Neuronal stem cell (in vitro differentiated cells): ENCODE data around the gene UBE2L3.
A peak's percentile ranks its signal among the peaks of the same experiment; 100 is the strongest.
"Not testable (repeated sequence)": the region's sequence is repeated elsewhere in the genome, so short reads cannot be mapped to it uniquely, and the experiment has no call there.

Experiments
- DNase-seq: peaks from one replicate; pipeline ENCODE4 v3.0.0-alpha.2; 2013; ENCODE audit warnings: low spot score
- H2AFZ ChIP-seq: one replicate; pipeline ENCODE4 v1.6.1; 2013; ENCODE audit warnings: mild to moderate bottlenecking, low read length, inconsistent platforms
- H2AK5ac ChIP-seq: 2 replicates; pipeline ENCODE4 v1.6.1; 2013; ENCODE audit warnings: low read depth, mild to moderate bottlenecking, inconsistent platforms, low read length, moderate library complexity, mixed read lengths
- H2BK120ac ChIP-seq: 2 replicates; pipeline ENCODE4 v1.6.1; 2013; ENCODE audit warnings: low read depth, mild to moderate bottlenecking, inconsistent platforms, low read length, moderate library complexity, mixed read lengths
- H2BK12ac ChIP-seq: one replicate; pipeline ENCODE4 v1.6.1; 2013; ENCODE audit warnings: low read length, inconsistent platforms
- H2BK15ac ChIP-seq: 2 replicates; pipeline ENCODE4 v1.6.1; 2013; ENCODE audit warnings: mild to moderate bottlenecking, low read length, inconsistent platforms, mixed read lengths
- H2BK5ac ChIP-seq: one replicate; pipeline ENCODE4 v1.6.1; 2013; ENCODE audit warnings: inconsistent platforms, mild to moderate bottlenecking, low read length, moderate library complexity
- H3K14ac ChIP-seq: one replicate; pipeline ENCODE4 v1.6.1; 2013; ENCODE audit warnings: low read length, inconsistent platforms
- H3K18ac ChIP-seq: 2 replicates; pipeline ENCODE4 v1.6.1; 2013; ENCODE audit warnings: low read length, inconsistent platforms
- H3K23ac ChIP-seq: 2 replicates; pipeline ENCODE4 v1.6.1; 2013; ENCODE audit warnings: low read depth, mild to moderate bottlenecking, mixed read lengths, low read length, inconsistent platforms; ENCODE audit not compliant: poor library complexity
- H3K27ac ChIP-seq: replicated peaks from 3 replicates; pipeline ENCODE4 v1.5.1; 2013; ENCODE audit warnings: low read length, inconsistent platforms
- H3K27me3 ChIP-seq, 3 experiments: 2 replicates each; pipeline ENCODE4 v1.6.1; 2013; ENCODE audit warnings: low read length in 3 of 3, mild to moderate bottlenecking in 2 of 3, inconsistent platforms in 1 of 3, low read depth in 1 of 3, mixed read lengths in 1 of 3, moderate library complexity in 1 of 3; ENCODE audit not compliant: control insufficient read depth in 3 of 3, insufficient read depth in 3 of 3
- H3K36me3 ChIP-seq, 2 donors: replicated peaks in 1 of 2; 2 replicates each; pipeline ENCODE4 v1.6.1; 2013; ENCODE audit warnings: low read length in 2 of 2; ENCODE audit not compliant: control insufficient read depth in 2 of 2, insufficient read depth in 2 of 2
- H3K4ac ChIP-seq: 2 replicates; pipeline ENCODE4 v1.6.1; 2013; ENCODE audit warnings: inconsistent platforms, mild to moderate bottlenecking, low read length, moderate library complexity
- H3K4me1 ChIP-seq, 2 donors: 1 replicate in 1 of 2; 2 replicates in 1 of 2; pipeline ENCODE4 v1.6.1; 2013; ENCODE audit warnings: low read length in 2 of 2, low read depth in 1 of 2; ENCODE audit not compliant: control insufficient read depth in 2 of 2, insufficient read depth in 1 of 2
- H3K4me2 ChIP-seq: one replicate; pipeline ENCODE4 v1.6.1; 2013; ENCODE audit warnings: mild to moderate bottlenecking, low read length, inconsistent platforms; ENCODE audit not compliant: insufficient read depth, poor library complexity, severe bottlenecking
- H3K4me3 ChIP-seq, 2 donors: 2 replicates each; pipeline ENCODE4 v1.5.1; 2013; ENCODE audit warnings: low read length in 2 of 2, mild to moderate bottlenecking in 2 of 2, inconsistent platforms in 1 of 2, moderate library complexity in 1 of 2
- H3K79me1 ChIP-seq: one replicate; pipeline ENCODE4 v1.6.1; 2013; ENCODE audit warnings: low read depth, mild to moderate bottlenecking, inconsistent platforms, low read length, moderate library complexity
- H3K9ac ChIP-seq: one replicate; pipeline ENCODE4 v1.6.1; 2013; ENCODE audit warnings: mild to moderate bottlenecking, low read depth, low read length, inconsistent platforms; ENCODE audit not compliant: poor library complexity
- H3K9me3 ChIP-seq, 2 donors: replicated peaks in 1 of 2; 2 replicates each; pipeline versions ENCODE3 to v1.6.1; 2013; ENCODE audit warnings: low read length in 2 of 2, mild to moderate bottlenecking in 2 of 2, inconsistent platforms in 1 of 2, low read depth in 1 of 2, mixed read lengths in 1 of 2, moderate library complexity in 1 of 2; ENCODE audit not compliant: control insufficient read depth in 2 of 2, insufficient read depth in 1 of 2
- H4K8ac ChIP-seq: one replicate; pipeline ENCODE4 v1.6.1; 2013; ENCODE audit warnings: low read depth, mild to moderate bottlenecking, inconsistent platforms, low read length, moderate library complexity
- H4K91ac ChIP-seq: one replicate; pipeline ENCODE4 v1.6.1; 2013; ENCODE audit warnings: low read length, low read depth, mild to moderate bottlenecking, inconsistent platforms; ENCODE audit not compliant: poor library complexity
- WGBS, 2 donors: extraction: QIAGEN DNeasy Blood & Tissue Kit; methylation state at CpG; one replicate each; pipeline ENCODE4 v1.1.7; 2013; ENCODE audit warnings: missing lambda C conversion rate in 2 of 2, mixed read lengths in 1 of 2; ENCODE audit not compliant: insufficient read length in 2 of 2, insufficient replicate concordance in 1 of 2; ENCODE audit errors: extremely low coverage in 2 of 2; 5-methylcytosine and 5-hydroxymethylcytosine counted together

UBE2L3 gene

DNA sequence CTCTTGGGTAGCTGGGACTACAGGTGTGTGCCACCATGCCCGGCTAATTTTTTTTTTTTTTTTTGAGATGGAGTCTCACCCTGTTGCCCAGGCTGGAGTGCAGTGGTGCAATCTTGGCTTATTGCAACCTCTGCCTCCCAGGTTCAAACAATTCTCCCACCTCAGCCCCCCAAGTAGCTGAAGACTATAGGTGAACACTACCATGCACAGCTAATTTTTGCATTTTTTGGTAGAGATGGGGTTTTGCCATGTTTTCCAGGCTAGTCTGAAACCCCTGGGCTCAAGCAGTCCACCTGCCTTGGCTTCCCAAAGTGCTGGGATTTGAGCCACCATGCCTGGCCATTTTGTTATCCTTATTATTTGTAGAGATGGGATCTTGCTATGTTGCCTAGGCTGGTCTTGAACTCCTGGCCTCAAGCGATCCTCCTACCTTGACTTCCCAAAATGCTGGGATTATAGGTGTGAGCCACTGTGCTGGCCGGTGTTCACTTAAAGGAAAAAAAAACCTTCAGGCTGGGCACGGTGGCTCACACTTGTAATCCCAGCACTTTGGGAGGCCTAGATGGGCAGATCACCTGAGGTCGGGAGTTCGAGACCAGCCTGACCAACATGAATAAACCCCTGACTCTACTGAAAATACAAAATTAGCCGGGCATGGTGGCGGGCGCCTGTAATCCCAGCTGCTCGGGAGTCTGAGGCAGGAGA lies 13.6 kb downstream of the UBE2L3 start:
- not testable (repeated sequence) for DNase-seq

GRCh38 chr22:21582801-21583740 lies 15.6 kb downstream of the UBE2L3 start:
- peaks cover 14% of the 10 kb centered on the region for H3K79me1 ChIP-seq
- H3K14ac ChIP-seq: no peak overlapping the region
- WGBS, 2 donors: no CpG with 5 or more reads among the region's 10 CpGs
- no peak overlapping the region for H4K91ac ChIP-seq
- DNase-seq: no peak
- H3K4ac ChIP-seq: no peak overlapping the region
- H4K8ac ChIP-seq: no peak overlapping the region
- no peak overlapping the region for H2BK15ac ChIP-seq
- peaks cover 0 to 1% of the 10 kb centered on the region in 2 donors for H3K9me3 ChIP-seq
- H3K4me3 ChIP-seq: no peak overlapping the region
- no peak overlapping the region for H2AFZ ChIP-seq
- H3K23ac ChIP-seq: peak overlapping the region; percentile 5
- H2BK120ac ChIP-seq: no peak overlapping the region
- H3K4me2 ChIP-seq: no peak overlapping the region
- no peak overlapping the region for H3K18ac ChIP-seq
- no peaks in the 10 kb centered on the region for H3K4me1 ChIP-seq
- H3K27me3 ChIP-seq: no peaks in the 10 kb centered on the region
- no peak overlapping the region for H2AK5ac ChIP-seq
- H3K36me3 ChIP-seq: peaks cover 4 to 39% of the 10 kb centered on the region in 2 donors
- no peak overlapping the region for H2BK12ac ChIP-seq
- H3K9ac ChIP-seq: no peak overlapping the region
- no peak overlapping the region for H3K27ac ChIP-seq
- H2BK5ac ChIP-seq: no peak overlapping the region

More for the DNA sequence above, 13.6 kb downstream of the UBE2L3 start:
- not testable (repeated sequence) for H3K23ac ChIP-seq, H2BK15ac ChIP-seq, H3K18ac ChIP-seq, H3K4me3 ChIP-seq, H3K9me3 ChIP-seq, H3K4me2 ChIP-seq, H2BK5ac ChIP-seq, H2AFZ ChIP-seq, H3K14ac ChIP-seq, H2AK5ac ChIP-seq, H4K91ac ChIP-seq, H4K8ac ChIP-seq, H3K27ac ChIP-seq, H3K27me3 ChIP-seq, H2BK120ac ChIP-seq, H3K4me1 ChIP-seq, H3K9ac ChIP-seq, H3K4ac ChIP-seq, H2BK12ac ChIP-seq
- peaks cover 1 to 40% of the 10 kb centered on the region in 2 donors for H3K36me3 ChIP-seq
- WGBS, 2 donors: no CpG with 5 or more reads among the region's 10 CpGs
- H3K79me1 ChIP-seq: peaks cover 15% of the 10 kb centered on the region

DNA sequence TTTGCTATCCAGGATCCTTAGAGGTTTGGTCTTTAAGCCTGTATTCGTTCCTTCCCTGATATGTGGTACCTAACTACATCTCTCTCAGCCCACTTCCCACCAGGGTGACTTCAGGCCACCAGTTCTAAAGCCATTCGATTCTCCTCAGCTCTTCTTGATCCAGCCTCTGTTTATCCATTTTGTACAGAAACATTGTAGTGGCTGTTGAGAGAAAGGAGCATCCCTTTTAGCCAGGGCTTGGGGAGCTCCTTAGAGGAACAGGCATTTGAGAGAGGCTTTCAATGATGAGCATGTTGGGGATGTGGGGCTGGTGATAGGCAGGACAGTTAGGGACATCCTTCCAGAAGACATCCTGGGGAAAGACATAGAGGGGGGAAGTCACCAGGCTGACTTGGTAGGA lies 17.9 kb downstream of the UBE2L3 start:
- peaks cover 7% of the 10 kb centered on the region for H3K79me1 ChIP-seq
- H4K91ac ChIP-seq: no peak overlapping the region
- H2BK15ac ChIP-seq: no peak overlapping the region
- no peak overlapping the region for H3K14ac ChIP-seq
- no peak overlapping the region for H3K18ac ChIP-seq
- H3K9ac ChIP-seq: no peak overlapping the region
- no peak overlapping the region for H3K4me2 ChIP-seq
- H3K23ac ChIP-seq: no peak overlapping the region
- no peak overlapping the region for H2AK5ac ChIP-seq
- peaks cover 6 to 43% of the 10 kb centered on the region in 2 donors for H3K36me3 ChIP-seq
- no peak overlapping the region for H3K4ac ChIP-seq
- H3K27me3 ChIP-seq: no peaks in the 10 kb centered on the region
- no peak overlapping the region for H2BK5ac ChIP-seq
- WGBS, 2 donors: no CpG with 5 or more reads among the region's 2 CpGs
- H3K27ac ChIP-seq: no peak overlapping the region
- no peak overlapping the region for H2AFZ ChIP-seq
- H2BK12ac ChIP-seq: no peak overlapping the region
- no peak overlapping the region for H2BK120ac ChIP-seq
- peaks cover 0 to 1% of the 10 kb centered on the region in 2 donors for H3K9me3 ChIP-seq
- no peak overlapping the region for H3K4me3 ChIP-seq
- no peak overlapping the region for H4K8ac ChIP-seq
- no peaks in the 10 kb centered on the region for H3K4me1 ChIP-seq
- no peak for DNase-seq
